Activated T-cell treated with anti-CD3 and anti-CD28 coated beads for 24 hours (primary cell): ENCODE data around the gene TIMM13.
"Not testable (repeated sequence)": the region's sequence is repeated elsewhere in the genome, so short reads cannot be mapped to it uniquely, and the experiment has no call there.

Experiments
- DNase-seq: peaks from one replicate; pipeline ENCODE4 v3.0.0-alpha.2; 2020; ENCODE audit warnings: low read depth

The TIMM13 gene

DNA sequence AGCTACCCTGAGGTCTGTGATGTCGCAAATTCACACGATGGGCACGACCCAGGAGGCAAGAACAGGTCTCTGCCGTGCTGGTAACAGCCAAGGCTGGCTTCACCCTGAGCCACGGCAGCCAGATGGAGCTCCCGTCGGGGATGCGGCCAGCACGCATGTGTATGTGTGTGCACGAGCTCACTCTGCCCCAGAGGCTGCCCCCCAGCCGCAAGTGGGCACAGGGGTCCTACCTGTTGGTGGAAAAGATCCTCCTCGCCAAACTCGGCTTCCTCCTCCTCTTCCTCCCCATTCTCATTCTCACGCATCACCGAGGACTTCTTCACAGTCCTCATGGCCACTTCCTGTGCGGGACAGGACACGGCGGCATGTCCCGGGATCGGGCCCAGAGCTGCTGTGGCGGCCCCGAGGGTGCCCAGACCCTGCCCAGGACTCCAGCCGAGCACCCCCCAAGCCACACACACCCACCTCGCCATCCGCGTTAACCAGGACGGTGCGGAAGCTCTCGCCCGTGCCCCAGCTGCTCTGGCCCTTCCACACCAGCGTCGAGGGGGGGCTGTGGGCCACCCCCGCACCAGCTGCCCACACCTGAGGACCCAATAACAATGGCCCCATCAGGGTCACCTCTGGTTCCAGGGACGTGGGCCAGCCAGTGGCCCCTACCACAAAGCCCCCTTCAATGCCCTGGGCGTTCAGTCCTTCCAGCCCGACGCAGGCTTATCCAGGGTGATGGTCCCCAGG is 4.1 kb upstream of the TIMM13 start:
- DNase-seq = no peak

DNA sequence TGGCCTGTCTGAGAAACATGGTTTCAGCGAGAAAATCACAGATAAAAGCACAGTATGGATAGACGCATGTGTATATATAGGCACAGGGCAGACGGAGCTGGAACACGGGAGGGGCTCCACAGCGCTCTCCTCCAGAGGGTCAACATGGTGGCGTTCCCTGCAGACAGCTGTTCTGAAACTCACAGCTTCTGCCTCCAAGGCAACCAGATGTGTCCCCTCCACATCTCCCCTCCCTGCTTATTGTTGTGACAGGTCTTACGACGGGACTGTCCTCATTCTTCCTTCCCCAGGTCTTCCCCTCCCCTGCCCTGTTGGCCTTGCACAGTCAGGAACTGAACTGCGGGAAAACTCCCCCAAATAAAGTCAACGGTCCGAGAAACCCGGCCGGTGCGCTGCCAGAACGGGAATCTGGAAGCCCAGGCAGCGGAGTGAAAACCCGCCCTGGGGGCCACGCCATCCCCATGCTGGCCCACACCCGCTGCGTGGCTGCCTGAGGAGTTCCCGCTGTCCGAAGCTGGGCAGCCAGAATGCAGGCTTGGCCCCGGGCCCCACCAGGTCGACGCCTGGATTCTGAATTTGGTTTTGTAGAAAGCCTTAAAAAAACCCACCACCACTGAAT is 2.6 kb upstream of the TIMM13 start:
- no peak for DNase-seq

DNA sequence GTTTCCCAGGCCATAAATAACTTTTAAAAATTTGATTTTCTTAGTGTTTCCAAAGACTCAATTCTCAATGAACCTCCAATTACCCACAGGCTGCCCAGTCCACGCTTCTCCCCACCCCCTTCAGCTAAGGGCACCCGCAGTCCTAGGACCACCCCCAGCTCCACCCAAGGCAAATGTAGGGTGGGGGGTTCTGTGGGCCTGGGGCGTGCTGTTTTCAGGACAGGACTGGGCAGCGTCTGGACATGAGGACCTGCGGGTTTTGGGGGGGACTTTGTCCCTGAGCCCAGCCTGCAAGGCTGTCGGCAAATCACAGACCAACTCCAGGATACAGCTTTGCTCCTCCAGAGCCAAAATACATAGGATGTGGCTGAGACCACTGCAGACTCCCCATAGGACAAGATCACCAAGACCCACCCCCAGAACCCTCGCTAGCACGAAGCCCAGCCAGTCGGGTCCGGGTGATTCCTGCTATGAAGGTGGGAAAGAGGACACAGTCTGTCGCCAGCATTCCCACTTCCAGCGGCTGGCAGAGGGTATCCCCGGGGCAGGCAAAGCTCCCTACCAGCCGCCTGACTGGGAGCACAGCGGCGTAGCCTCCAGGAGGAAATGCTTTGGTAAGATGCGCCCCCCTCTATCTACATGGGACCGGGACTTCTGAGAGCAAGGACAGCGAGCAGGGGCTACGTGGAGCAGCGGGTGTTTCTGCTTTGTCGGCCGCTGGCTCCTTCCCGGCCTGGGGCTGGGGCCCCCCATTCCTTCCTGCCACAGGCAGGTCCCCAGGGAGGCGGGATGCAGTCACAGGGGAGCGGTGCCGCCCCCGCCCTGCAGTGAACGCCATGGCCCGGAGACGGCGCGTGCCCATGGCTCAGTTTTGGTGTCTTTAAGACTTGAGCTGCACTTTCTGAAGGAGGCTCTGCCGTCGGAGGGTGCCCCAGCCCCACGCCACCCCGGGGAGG is 1.6 kb upstream of the TIMM13 start:
- DNase-seq = no peak

DNA sequence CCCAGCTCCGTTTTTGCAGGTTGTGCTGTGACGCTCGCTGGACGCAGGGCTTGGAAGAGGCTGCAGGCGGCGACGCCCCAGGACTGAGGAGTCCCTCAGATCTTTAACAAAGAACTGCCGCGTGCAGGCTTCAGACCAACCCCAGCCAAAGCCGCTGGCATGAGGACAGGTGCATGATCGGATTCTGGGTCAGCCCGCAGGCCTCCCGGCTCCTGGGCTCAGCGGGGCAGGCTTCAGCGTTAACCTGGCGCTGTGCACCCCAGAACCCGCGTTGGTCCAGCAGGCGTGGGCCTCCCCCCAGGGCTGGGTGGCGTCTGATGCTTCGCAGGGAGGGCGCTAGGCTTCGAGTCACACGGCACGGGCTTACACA is 920 bp upstream of the TIMM13 start:
- no peak for DNase-seq

DNA sequence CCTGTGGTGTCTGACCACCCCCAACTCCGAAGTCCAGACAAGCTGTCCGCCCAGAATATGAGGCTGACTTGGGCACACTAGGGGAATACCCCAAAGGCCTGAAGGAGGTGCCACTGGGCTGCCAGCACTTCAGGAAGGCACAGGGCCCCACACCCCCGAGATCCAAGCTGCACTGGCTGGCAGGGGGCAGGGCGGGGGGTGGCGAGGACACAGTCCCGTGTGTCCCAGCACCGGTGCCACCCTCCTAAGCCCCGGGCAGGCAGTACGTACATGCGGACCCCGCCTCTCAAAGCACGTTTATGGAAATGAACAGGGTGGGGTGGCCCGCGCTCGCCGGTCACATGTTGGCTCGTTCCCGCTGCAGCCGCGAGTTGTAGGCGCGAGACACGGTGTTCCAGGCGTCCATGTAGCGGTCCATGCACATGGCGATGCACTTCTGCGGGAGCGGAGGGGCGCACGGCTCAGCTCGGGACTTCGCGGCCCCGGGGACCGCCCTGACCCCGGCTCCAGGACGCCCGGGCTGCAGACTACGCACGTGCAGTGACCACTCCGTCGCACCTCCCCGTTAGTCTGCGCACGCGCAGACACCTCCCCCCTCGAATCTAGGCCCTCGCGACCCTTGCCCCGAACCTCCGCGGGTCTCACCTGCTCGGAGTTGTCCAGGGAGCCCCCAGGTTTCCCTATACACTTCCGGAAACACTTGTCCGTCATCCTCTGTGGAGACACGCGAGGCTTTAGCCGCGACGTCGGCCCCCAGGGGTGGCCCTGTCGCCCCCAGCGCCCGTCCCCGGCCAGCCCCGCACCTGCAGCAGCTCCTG is 566 bp downstream of the TIMM13 start:
- peak; percentile 37 for DNase-seq

DNA sequence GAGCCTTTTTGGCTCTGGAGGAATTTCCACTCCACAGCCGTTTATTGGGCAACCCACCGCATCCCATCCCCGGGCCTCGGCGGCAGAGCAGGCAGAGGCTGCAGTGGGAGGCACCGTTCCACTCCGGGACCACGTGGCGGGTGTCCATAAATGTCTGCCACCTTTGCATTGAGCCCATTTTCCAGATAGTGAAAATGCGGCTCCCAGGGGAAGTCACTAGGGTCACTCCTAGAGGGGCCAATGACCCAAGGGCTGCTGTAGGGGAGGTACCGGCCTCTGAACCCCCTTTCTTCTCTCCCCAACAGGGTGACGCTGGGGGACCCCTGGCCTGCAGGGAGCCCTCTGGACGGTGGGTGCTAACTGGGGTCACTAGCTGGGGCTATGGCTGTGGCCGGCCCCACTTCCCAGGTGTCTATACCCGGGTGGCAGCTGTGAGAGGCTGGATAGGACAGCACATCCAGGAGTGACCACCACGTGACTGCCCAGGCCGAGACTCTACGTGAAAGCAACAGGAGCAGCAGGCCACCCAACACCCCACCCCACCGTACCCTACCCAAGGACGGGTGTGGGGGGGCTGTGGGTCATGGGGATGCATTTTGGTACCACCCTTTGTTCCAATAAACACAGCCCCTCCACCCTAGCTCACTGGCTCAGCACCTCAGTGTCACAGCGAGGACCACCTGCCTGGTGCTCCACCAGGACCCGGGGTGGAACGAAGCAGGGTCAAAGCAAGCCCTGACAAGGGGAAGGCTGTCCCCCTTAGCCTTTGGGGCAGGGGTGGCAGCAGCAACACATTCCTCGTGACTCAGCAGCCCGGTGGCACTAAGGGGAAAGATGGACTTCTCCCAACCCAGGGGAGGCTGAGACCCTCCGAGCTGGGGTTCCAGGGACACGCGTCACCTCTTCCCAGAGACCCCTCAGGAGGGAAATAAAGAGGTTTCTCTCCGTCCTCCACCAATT is 1.5 kb downstream of the TIMM13 start:
- no peak for DNase-seq

DNA sequence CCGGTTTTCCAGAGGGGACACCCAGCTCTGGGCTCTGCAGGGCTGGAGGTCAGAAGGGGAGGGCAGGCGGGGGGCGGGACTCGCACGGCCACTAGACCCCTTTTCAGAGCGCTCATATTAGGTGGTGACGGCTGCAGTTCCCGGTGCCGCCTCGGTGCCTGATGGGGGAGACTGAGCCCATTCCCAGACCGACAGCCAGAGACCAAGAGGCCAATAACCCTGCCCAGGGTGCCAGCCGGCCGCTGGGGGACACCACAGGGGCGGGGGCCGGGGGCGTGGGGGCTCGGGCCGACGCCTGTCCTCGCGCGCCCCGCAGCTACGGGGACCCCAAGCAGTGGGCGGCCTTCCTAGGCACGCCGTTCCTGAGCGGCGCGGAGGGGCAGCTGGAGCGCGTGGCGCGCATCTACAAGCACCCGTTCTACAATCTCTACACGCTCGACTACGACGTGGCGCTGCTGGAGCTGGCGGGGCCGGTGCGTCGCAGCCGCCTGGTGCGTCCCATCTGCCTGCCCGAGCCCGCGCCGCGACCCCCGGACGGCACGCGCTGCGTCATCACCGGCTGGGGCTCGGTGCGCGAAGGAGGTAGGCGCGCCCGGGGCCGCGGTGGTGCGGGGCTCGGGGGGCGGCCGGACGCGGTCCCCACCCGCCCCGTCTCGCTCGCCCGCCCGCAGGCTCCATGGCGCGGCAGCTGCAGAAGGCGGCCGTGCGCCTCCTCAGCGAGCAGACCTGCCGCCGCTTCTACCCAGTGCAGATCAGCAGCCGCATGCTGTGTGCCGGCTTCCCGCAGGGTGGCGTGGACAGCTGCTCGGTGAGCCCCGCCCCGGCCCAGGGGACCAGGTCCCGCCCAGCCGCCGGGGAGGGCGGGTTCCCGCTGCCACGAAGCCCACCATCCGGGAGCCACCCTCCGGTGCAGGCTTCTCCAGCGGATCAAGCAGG is 2.4 kb downstream of the TIMM13 start:
- no peak for DNase-seq

DNA sequence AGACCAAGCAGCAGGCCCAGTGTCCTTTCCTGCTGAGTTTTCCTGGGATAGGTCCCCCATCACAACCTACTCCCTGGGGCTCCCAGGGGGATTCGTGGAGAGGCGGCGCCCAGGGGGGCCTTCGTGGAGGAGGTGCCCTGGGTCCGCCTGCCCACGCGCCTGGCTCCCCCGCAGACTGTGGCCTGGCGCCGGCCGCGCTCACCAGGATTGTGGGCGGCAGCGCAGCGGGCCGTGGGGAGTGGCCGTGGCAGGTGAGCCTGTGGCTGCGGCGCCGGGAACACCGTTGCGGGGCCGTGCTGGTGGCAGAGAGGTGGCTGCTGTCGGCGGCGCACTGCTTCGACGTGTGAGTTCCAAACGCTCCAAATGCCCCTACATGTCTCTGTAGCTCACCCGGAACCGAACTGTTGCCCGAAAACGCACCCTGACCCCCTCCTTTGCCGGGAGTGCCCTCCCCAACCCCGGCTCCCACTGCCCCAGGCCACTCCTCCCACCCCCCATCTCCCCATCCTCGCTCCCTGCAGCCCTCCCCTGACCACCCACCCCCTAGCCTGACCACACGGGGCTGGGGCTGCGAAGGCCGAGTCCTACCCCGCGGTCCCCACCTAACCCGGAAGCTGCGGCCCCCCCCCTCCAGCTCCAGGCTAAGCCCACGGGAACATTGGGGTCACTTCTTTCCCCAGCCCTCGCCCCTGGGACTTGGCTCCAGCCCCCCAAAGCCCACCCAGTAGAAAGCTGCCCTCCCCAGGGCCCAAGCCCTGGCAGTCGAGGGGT is 3.3 kb downstream of the TIMM13 start:
- DNase-seq = no peak

DNA sequence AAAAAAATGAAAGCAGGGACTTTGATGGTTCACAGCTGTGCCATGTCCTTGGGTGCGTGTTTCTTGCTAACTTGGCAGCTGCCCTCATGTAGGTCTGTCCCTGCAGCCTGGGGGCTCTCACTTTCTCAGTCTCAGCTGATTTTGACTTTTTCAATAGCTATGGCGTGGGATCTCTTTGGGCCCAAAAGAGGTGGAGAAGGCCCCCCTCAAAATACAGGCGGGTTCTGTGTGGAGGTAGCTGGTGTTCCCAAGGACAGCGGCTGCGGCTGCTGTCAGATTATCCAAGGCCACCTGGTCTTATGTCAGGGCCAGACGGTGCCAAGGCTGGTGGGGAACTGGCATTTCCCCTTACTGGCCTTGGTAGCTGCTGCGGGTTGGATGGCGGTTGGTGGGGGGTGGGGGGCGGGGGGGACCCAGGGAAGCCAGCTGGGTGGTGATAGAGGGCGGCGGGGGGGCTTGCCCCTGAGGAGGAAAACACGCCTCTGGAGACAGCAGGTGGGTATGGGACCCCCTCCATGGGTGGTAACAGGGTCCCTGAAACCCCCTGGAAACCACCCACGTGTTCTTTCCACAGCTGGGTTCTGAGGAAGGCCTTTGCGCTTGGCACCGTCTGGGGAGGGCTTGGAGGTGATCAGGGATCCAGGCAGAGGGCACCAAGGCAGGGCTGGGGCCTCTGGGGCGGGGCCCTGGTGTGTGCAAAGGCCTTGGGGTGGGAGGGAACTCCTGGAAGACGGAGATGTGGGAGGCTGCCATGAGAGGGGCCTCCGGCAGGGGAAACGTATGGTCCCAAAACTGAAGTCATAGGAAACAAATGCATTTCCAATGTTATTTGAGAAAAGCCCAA is 4.1 kb downstream of the TIMM13 start:
- no peak for DNase-seq

DNA sequence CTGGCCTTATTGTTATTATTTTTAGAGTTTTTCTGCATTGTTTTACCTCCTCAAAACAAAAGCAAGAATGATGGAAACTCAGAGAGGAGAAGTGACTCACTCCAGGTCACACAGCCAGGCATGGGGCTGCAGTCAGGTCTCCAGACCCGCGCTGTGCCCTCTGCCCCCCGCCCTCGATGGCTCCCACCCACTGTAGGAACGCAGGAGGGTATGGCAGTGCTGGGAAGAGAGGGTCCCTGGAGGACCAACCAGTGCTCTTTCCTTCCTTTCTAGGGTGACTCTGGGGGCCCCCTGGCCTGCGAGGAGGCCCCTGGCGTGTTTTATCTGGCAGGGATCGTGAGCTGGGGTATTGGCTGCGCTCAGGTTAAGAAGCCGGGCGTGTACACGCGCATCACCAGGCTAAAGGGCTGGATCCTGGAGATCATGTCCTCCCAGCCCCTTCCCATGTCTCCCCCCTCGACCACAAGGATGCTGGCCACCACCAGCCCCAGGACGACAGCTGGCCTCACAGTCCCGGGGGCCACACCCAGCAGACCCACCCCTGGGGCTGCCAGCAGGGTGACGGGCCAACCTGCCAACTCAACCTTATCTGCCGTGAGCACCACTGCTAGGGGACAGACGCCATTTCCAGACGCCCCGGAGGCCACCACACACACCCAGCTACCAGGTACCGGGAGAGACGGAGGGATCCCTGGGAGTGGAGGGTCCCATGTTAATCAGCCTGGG is 5.6 kb downstream of the TIMM13 start:
- no peak for DNase-seq

DNA sequence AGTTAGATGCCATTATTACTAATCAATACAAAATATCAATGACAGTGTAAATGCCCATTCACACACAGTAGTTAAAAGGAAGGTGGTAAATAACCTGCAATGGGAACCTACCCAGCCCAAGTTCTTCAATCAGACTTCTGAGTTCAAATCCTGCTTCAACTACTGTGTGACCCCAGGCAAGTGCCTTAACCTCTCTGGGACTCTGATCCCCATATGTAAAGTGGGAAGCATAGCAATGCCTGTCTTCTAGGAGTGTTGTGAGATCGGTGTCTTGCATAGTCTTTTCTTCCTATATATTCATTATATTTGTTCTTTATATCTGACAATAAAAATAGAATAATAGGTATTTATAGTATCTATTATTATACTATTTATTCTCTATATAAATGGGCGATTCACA is 6.9 kb downstream of the TIMM13 start:
- DNase-seq = no peak

DNA sequence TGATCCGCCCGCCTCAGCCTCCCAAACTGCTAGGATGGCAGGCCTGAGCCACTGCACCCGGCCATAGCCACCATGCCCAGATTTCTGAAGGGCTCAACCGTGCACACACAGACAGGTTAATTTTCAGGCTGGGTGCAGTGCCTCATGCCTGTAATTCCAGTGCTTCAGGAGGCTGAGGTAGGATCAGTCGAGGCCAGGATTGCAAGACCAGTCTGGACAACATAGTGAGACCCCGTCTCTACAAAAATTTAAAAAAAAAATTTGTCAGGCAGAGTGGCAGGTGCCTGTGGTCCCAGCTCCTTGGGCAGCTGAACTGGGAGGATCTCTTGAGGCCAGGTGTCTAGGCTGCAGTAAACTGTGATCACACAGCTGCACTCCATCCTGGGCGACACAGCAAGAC is 7.6 kb downstream of the TIMM13 start:
- DNase-seq = no peak

DNA sequence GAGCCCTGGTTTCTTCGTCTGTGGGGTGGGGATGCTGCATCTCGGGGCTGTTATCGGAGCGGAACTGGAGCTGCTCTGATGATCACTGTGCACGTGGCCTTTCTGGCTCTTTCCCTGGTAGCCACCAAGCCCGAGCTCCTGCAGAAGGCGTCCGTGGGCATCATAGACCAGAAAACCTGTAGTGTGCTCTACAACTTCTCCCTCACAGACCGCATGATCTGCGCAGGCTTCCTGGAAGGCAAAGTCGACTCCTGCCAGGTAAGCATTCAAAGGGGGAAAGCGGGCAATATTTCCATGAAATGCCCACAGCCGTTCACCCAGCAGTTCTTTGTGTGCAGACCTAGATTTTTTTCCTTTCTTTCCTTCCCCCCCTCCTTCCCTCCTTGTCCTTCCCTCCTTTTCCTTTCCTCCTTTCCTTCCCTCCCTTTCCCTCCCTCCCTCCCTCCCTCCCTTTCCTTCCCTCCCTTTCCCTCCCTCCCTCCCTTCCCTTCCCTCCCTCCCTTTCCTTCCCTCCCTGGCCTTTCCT is 9.4 kb downstream of the TIMM13 start:
- DNase-seq = no peak

DNA sequence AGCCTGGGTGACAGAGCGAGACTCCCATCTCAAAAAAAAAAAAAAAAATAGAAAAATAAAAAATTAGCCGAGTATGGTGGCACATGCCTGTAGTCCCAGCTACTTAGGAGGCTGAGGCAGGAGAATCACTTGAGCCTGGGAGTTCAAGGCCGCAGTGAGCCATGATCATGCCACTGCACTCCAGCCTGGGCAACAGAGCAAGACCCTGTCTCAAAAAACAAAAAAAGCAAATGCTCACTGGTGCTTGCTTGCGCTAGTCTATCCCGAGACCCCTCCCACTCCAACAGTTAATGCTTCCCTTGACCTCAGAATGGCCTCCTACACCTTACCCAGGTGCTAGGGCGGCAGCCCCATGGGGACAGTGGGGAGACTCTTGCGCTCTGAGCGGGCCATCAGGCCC is 9.9 kb downstream of the TIMM13 start:
- DNase-seq = not testable (repeated sequence)

DNA sequence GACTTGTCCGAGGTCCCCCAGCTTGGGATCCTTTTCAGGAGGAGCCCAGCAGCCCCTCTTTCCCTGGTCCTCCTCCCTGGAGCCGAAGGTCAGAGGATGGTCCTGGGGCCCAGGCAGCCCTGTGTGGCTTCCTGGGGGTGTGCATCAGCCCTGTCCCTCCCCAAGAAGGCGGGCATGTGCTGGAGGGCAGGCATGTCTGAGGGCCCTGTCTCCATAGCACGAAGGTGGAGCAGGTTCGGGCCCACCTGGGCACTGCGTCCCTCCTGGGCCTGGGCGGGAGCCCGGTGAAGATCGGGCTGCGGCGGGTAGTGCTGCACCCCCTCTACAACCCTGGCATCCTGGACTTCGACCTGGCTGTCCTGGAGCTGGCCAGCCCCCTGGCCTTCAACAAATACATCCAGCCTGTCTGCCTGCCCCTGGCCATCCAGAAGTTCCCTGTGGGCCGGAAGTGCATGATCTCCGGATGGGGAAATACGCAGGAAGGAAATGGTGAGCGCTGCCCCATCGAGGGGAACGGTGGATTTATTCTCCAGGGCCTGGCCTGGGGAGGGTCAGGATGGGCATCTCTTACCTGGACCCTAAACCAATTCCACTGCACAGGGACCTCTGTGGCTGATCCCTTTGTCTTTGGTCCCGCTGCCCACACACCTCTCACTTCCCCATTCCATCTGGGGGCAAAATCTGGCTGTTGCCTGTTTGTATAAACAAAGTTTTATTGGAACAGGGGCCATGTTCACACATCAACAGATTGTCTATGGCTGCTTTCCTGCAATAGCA is 10.9 kb downstream of the TIMM13 start:
- no peak for DNase-seq

DNA sequence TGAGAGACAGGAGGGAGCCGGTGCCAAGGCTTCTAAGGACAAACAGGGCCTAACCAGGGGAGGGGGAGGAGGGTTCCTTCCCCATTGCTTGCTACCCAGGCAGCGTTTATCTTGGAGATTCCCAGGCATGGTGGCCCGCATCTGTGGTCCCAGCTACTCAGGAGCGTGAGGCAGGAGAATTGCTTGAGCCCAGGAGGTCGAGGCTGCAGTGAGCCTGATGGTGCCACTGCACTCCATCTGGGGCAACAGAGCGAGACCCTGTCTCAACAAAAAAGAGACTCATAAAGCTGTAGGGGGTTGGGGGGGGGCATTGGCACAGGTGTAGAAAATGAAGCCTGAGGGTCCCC is 11.4 kb downstream of the TIMM13 start:
- DNase-seq = no peak
